BLaER1 (cell line): Measurements from ENCODE around the gene S1PR3.
"Not testable (repeated sequence)": the region's sequence is repeated elsewhere in the genome, so short reads cannot be mapped to it uniquely, and the experiment has no call there.

Experiments
- H3K27ac ChIP-seq: shearing (Covaris generic); formaldehyde crosslinking; 2 replicates; pipeline ENCODE4 v1.8.1; 2022
- H3K27me3 ChIP-seq: shearing (Covaris generic); formaldehyde crosslinking; 2 replicates; pipeline ENCODE4 v1.8.1; 2022
- H3K36me3 ChIP-seq: shearing (Covaris generic); formaldehyde crosslinking; 2 replicates; pipeline ENCODE4 v1.8.1; 2022
- H3K4me1 ChIP-seq: shearing (Covaris generic); formaldehyde crosslinking; 2 replicates; pipeline ENCODE4 v1.8.1; 2022
- H3K4me2 ChIP-seq: shearing (Covaris generic); formaldehyde crosslinking; 2 replicates; pipeline ENCODE4 v1.8.1; 2022
- H3K4me3 ChIP-seq: shearing (Covaris generic); formaldehyde crosslinking; 2 replicates; pipeline ENCODE4 v1.8.1; 2022
- H3K9ac ChIP-seq: shearing (Covaris generic); formaldehyde crosslinking; 2 replicates; pipeline ENCODE4 v1.8.1; 2022
- H3K9me3 ChIP-seq: shearing (Covaris generic); formaldehyde crosslinking; 2 replicates; pipeline ENCODE4 v1.8.1; 2022
- H4K20me1 ChIP-seq: shearing (Covaris generic); formaldehyde crosslinking; 2 replicates; pipeline ENCODE4 v1.8.1; 2022
- Cebpa-rat ChIP-seq: shearing (Covaris generic); IDR thresholded peaks from 2 replicates; pipeline ENCODE4 v1.8.1; 2022

Gene S1PR3

GRCh38 chr9:88991066-88992034 is at the start of gene S1PR3:
Gene S1PR3 (plus strand): TSS chr9:88991468. CDS start chr9:89001201, 9,733 bp downstream.
- no peaks in the 10 kb centered on the region for H3K36me3 ChIP-seq
- no peak within 1 kb of the TSS for H3K27ac ChIP-seq
- TF ChIP-seq Cebpa-rat = no peak
- H3K9ac ChIP-seq = peak within 1 kb of the TSS; percentile 68
- peak within 1 kb of the TSS; percentile 97 for H3K4me2 ChIP-seq
- H3K9me3 ChIP-seq = no peaks in the 10 kb centered on the region
- no peaks in the 10 kb centered on the region for H4K20me1 ChIP-seq
- peaks cover 25% of the 10 kb centered on the region for H3K4me1 ChIP-seq
- peak within 1 kb of the TSS; percentile 75 for H3K4me3 ChIP-seq
- peaks cover 32% of the 10 kb centered on the region for H3K27me3 ChIP-seq

- H3K4me3 ChIP-seq, H3K36me3 ChIP-seq, H3K4me2 ChIP-seq, H3K27me3 ChIP-seq, H4K20me1 ChIP-seq, H3K9ac ChIP-seq, H3K27ac ChIP-seq, H3K4me1 ChIP-seq: not testable (repeated sequence)
- peaks cover 13% of the 10 kb centered on the region for H3K9me3 ChIP-seq
Measured at GRCh38 chr9:88941586-88941985, 49.7 kb upstream of the S1PR3 start.

GRCh38 chr9:88942411-88942810 is 48.9 kb upstream of the S1PR3 start:
- Histone ChIP-seq H3K9me3 (peaks cover 13% of the 10 kb centered on the region), H3K27ac (no peak overlapping the region), H3K36me3 (no peaks in the 10 kb centered on the region), H3K27me3 (no peaks in the 10 kb centered on the region), H3K4me3 (no peak overlapping the region), H3K4me2 (no peak overlapping the region), H3K4me1 (no peaks in the 10 kb centered on the region), H4K20me1 (no peaks in the 10 kb centered on the region), H3K9ac (no peak overlapping the region)
- no peak for TF ChIP-seq Cebpa-rat

DNA sequence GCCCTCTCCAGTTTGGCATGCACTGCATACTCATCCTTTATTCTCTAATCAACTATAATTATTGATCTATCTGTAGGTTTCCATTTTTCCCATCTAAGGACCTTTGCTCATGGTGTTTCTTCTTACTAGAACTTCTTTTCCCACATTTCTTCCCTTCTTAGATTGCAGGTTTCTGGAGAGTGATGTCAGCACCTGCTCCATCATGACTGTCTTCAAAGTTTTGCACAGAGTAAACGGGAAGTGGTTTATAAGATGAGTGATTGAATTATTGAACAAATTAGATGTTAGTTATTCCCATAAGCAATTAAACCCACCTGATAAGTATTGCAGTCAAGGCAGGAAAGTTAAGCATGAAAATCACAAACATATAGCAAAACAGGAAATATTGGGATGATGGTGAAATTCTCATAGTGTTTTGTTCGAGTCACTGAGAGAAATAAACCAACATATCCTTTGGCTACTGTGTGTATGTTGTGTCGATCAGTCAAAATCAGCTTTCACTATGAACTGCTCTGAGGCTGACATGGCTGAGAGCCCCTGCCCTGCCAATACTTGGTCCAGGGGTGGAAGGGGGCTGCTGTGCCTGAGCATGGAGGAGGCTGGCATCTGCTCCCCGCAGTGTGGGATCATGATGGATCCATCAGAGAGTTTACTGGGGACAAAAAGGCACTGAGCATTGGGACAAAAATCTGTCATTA is 45.5 kb upstream of the S1PR3 start:
- TF ChIP-seq Cebpa-rat = no peak
- H3K9me3 ChIP-seq = no peaks in the 10 kb centered on the region
- no peaks in the 10 kb centered on the region for H3K27me3 ChIP-seq
- no peaks in the 10 kb centered on the region for H4K20me1 ChIP-seq
- H3K4me1 ChIP-seq = peaks cover 8% of the 10 kb centered on the region; the same call in 1 of the 2 replicates
- no peak overlapping the region for H3K27ac ChIP-seq
- no peak overlapping the region for H3K4me3 ChIP-seq
- H3K36me3 ChIP-seq = no peaks in the 10 kb centered on the region
- no peak overlapping the region for H3K9ac ChIP-seq
- no peak overlapping the region for H3K4me2 ChIP-seq

DNA sequence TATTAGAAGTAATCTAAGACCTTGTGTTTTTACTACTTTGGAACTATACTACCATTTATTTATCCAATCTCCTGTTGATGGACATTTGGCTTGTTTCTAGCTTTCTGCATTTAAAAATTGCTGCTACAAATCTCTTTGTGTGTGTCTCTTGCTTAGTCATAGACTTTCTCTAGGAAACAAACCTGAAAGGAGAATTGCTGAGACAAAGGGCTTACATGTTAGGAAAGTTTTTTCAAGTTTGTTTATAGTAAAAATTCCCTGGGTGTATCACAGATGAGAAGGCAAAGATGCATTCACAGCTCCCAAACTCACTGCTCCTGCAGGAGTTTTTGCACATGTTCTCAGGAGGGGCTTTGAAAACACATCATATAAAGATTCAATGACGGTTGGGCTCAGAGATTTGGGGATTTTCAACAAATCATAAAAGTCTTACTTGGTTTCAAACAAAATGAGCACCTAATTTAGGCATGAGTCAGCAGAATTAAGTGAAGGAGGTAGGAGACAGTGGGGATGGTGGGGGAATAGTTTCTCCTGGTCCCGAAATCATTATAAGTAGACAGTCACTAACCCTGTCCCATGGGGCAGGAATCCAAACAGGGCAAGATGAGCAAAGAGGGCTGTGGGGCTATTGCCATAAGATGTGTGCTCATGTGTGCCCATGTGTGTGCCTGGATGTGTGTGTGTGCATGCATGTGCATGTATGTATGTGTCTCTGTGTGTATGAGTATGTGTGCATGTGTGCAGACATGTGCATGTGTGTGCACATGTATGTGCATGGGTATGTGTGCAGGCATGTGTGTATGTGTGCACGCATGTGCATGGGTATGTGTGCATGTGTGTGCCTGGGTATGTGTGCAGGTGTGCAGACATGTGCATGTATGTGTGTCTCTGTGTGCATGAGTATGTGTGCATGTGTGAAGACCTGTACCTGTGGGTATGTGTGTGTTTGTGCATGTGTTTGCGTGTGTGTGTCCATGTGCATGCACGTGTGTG is 43.4 kb upstream of the S1PR3 start:
- peaks cover 14% of the 10 kb centered on the region; the same call in 1 of the 2 replicates for H3K4me1 ChIP-seq
- TF ChIP-seq Cebpa-rat = no peak
- H3K27ac ChIP-seq = no peak overlapping the region
- H3K36me3 ChIP-seq = no peaks in the 10 kb centered on the region
- H3K27me3 ChIP-seq = no peaks in the 10 kb centered on the region
- no peak overlapping the region for H3K9ac ChIP-seq
- no peak overlapping the region for H3K4me2 ChIP-seq
- H4K20me1 ChIP-seq = no peaks in the 10 kb centered on the region
- no peak overlapping the region for H3K4me3 ChIP-seq
- H3K9me3 ChIP-seq = no peaks in the 10 kb centered on the region

DNA sequence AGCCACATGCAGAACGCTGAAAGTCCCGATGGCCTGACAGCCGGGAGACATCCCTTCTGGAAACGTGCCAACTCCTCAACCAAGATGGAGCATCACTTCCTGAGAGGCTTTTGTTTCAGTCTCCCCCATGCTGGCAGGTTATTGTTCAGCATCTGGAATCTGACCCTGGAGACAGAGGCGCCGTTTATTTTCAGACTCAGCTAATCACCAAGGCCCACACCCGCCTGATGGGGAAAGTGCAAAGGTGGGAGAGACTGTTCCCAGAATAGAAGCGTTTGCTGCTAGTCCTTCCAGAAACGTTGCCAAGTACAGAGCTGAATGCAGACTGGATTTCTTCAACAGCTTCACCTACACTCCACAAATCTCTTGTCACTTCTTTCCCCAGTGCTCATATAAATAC is 41.8 kb upstream of the S1PR3 start:
- Histone ChIP-seq H3K36me3 (no peaks in the 10 kb centered on the region), H3K4me3 (no peak overlapping the region), H4K20me1 (no peaks in the 10 kb centered on the region), H3K27ac (no peak overlapping the region), H3K4me2 (no peak overlapping the region), H3K9me3 (no peaks in the 10 kb centered on the region), H3K4me1 (peaks cover 22% of the 10 kb centered on the region), H3K9ac (no peak overlapping the region), H3K27me3 (no peaks in the 10 kb centered on the region)
- no peak for TF ChIP-seq Cebpa-rat

GRCh38 chr9:88949961-88950340 is 41.3 kb upstream of the S1PR3 start:
- H3K36me3 ChIP-seq = no peaks in the 10 kb centered on the region
- H3K27me3 ChIP-seq = no peaks in the 10 kb centered on the region
- H4K20me1 ChIP-seq = no peaks in the 10 kb centered on the region
- no peak for TF ChIP-seq Cebpa-rat
- H3K9ac ChIP-seq = no peak overlapping the region
- H3K4me1 ChIP-seq = peaks cover 22% of the 10 kb centered on the region
- H3K9me3 ChIP-seq = no peaks in the 10 kb centered on the region
- H3K4me3 ChIP-seq = no peak overlapping the region
- no peak overlapping the region for H3K4me2 ChIP-seq
- no peak overlapping the region for H3K27ac ChIP-seq

- Histone ChIP-seq H3K27ac (no peak overlapping the region), H3K4me2 (no peak overlapping the region), H3K9me3 (no peaks in the 10 kb centered on the region), H3K4me1 (peaks cover 22% of the 10 kb centered on the region), H3K27me3 (no peaks in the 10 kb centered on the region), H3K36me3 (no peaks in the 10 kb centered on the region), H3K9ac (no peak overlapping the region), H4K20me1 (no peaks in the 10 kb centered on the region), H3K4me3 (no peak overlapping the region)
- TF ChIP-seq Cebpa-rat = no peak
Measured at GRCh38 chr9:88950341-88951154, 40.7 kb upstream of the S1PR3 start.

- no peak overlapping the region for H3K4me2 ChIP-seq
- no peak overlapping the region for H3K9ac ChIP-seq
- no peaks in the 10 kb centered on the region for H3K27me3 ChIP-seq
- H3K4me3 ChIP-seq = no peak overlapping the region
- peaks cover 22% of the 10 kb centered on the region for H3K4me1 ChIP-seq
- no peak for TF ChIP-seq Cebpa-rat
- H4K20me1 ChIP-seq = no peaks in the 10 kb centered on the region
- no peak overlapping the region for H3K27ac ChIP-seq
- no peaks in the 10 kb centered on the region for H3K9me3 ChIP-seq
- H3K36me3 ChIP-seq = no peaks in the 10 kb centered on the region
Measured at GRCh38 chr9:88951155-88951542, 40.1 kb upstream of the S1PR3 start.
